ENCODE data around the gene KIF26B.
"Not testable (repeated sequence)": the region's sequence is repeated elsewhere in the genome, so short reads cannot be mapped to it uniquely, and the experiment has no call there.

Gene KIF26B

DNA sequence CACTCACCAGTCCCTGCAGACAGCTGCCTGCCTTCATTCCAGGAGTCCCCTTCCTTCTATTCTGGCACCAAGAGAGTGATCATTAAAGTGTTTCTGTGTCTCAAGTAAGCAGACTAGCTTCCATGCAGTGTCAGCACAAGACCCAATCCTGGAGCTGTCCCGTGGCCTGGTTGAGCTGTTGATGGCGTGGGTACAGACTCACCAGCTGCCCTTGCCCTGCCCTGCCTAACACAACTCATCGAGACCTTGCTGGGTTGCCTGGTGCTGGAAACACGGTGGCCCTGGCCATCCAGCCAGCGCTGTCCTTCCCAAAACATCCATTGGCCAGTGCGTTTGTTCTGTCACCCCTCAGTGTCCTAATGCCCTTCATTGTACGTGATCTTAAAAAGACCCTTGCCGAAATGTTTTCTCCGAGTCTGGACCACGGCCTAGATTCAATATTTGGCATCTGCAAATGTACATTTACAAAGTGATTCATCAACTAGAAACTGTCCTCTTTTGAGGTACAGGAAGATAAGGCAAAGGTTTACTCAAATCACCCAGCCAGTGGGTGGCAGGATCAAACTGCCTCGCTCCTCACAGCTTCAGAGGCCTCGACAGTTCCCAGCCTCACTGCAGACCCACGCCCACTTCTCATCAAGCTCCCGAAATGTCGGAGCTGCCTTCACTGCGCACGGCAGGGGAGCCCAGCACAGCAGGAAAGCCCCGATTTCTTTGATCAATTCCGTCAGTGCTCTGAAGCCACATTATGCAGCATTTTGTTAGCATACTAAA lies 494.2 kb downstream of the KIF26B start:
- peak in 1 of 2 donors; percentile 2 for DNase-seq (ENCODE audit: low read depth in 2 of 2)

DNA sequence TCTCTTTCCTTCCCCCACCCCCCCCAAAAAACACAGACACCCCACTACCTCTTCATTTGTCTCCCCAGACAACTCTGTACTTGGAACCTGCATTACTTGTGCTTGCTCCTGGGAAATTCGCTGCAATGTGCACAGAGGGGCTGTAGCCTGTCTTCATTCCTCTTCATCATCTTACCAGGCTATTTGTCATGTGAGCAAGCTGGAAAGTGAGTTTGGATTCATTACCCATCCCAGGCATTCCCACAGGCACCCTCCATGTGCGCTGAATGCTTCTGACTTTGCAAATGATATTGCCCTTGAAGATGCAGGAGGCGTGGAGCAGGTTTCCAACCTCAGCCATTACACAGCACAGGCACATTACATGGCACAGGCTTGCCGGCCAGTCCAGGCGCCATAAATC lies 494.9 kb downstream of the KIF26B start:
- no peak for DNase-seq (ENCODE audit: low read depth in 2 of 2)

DNA sequence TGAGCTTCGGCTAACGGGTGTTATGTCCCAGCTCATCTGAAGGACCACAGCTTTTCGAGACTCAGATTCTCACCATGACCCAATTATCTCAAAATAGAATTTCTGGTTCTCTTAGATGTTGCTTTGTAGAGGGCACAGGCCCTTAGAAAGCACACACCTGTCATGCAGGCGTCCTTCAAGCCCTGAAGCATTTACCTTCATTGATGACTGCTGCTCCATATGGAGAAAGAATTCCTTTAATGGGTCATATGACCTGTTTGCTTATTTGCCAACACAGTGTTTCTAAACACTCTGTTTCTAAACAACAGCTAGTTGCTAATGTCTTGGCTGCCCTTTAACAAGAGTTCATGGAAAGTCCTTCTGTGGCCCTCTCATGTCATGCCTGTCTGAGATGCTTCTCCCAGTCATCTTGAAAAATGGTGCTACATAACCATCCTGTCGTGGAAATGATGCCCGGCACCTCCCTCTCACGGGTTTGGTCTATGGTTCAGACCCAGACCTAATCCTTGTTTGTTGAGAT lies 495.7 kb downstream of the KIF26B start:
- no peak for DNase-seq (ENCODE audit: low read depth in 2 of 2)

DNA sequence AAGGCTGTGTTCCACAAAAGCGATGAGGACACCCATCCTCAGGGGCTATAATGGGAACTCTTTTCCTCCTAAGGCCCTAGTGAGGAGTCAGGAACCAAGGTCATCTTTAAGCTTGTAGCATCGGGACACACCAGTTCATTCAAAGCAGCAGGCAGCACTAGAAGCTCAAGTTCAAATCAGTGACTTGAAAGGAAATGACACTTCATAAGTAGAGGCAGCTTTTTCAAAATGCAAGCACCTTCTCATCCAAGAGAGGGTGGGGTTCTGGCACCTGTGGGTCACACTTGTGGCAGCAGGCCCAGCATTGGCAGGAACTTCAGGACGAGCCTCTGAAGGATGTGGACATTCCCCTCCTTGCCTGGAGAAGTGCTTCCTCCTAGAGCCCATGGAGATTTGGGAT lies 496.3 kb downstream of the KIF26B start:
- no peak for DNase-seq (ENCODE audit: low read depth in 2 of 2)

DNA sequence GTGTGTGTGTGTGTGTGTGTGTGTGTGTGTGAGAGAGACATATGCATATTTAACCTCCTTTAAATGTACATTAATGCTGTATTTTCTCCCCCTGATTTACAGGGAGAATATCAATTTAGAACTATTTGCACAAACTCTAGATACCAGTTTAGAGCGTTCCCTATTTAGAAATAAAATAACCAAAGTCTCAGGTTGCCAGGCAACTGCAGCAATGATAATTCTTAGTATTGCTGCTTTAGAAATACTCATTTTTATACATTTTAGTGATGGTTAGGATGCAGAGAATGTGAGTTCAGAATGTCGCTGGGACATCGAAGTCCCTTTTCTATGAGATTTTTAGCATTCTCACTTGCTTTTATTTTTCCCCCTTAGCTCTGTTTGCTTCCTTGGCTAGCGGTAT lies 497.3 kb downstream of the KIF26B start:
- DNase-seq (ENCODE audit: low read depth in 2 of 2) = no peak

DNA sequence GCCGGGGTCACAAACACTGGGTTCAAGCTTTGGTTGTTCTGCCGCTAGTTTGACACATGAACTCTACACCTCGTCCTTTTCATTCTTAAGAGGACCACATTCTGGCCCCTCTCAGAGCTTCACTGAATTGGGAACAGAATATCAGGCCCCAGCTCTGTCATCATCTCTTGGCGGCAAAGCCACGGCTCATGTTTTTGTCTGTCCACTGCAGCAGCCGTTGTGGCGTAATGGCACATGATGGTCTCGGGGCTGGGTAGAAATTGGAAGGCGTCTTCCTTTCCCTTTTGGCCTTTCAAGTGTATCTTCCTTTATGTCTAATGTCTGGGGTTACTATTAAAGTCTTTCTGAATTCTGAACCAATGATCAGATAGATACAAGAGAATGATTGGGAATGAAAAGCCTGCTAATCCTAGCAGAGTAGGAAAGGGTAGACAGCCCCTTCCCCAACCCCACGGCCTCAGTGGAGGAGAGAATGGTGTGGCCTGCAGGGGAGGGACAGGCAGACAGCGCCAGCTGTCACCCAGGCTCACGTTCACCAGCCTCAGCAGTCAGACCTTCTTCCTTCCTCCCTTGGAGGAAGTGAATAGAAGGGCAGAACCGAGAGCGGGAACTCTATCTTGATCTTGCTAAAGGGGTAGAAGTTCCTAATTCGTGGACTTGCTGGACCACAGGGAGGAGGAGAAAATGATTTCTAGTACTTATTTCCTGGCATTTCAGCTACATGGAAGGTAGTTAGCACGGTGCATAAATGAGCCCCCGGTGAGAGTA lies 498.1 kb downstream of the KIF26B start:
- DNase-seq (ENCODE audit: low read depth in 2 of 2) = no peak

DNA sequence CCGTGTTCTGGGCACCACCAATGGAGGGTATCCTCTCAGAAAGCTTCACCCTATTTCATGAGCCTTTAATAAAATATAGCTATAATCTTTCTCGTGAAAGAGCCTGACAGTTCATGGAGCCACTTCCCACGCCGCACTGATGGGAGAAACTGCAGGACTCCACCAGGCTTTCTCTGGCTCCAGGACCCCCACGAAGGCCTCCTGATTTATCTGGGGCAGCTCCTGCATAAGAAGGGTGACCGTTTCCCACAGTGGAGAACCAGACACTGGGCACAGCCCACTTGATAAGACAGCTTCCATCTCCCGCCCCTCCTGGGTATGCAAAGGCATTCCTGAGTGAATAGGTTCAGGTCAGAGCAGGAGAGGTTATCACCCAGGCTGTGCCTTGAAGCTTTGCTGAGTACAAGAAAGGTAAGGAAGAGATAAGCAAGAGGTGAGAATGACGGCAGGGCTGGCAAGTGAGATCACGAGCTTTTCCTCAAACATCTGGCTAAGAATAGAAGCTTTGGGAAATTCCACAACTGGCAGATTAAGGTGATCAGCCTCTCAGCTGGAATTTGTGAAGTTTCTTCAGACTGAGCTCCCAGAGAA lies 499.8 kb downstream of the KIF26B start:
- no peak for DNase-seq (ENCODE audit: low read depth in 2 of 2)

DNA sequence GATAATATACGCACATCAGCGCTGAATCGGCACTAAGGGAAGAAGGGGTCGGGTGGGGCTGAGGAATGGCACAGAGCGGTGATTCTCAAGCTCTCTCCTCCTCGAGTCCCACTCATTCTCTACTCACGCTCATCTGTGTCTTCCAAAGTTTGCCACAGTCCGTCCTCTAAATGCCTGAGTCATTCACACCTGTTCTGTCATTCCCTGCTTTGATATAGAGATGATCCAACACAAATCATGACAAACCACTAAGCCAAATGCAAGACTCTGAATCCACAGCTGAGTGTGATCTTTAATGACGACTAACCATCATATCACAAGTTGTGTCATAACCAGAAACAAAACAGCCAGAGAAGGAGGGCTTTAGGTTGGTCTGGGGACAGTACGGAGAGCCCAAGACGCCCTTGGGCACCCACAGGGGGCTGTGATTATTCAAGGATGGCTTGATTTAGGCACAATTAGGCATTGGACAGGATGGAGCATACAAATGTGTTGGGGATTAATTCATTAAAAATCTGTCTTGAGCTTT lies 501.5 kb downstream of the KIF26B start:
- no peak for DNase-seq (ENCODE audit: low read depth in 2 of 2)

DNA sequence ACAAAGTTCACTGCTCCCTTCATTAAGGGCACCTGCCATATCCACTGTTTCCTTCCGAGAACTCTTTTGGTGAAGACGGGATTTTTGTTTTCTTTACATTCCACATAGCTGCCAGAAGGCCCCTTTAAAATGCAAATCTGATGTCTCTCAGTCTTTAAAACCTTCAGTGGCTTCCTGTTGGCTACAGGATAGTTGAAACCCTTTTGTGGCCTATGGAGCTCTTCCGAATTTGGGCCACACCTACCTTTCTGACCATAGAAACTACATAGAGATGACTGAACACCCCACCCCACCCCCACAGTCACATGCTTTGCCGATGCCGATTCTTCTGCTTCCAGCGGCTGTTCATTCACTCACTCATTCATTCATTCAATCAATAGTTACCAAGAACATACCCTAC lies 502.6 kb downstream of the KIF26B start:
- DNase-seq (ENCODE audit: low read depth in 2 of 2) = no peak

DNA sequence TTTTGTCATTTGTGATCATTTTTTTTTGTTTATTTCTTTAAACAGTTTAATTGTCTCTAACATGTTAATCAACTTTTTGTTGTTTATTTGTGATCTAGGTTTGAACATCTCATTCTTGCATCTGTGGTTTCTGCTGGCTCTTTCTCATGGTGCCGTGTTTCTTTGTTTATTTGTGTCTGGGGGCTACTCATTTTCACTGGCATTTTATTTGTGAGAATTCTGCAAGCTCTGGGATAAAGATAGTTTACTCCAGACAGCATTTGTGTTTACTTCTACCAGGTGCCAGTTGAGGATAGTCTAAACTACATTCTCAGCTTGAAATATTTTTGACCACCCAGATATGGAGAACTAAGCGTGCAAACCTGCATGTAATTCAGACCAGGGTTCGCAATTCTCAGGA lies 508.6 kb downstream of the KIF26B start:
- DNase-seq (ENCODE audit: low read depth in 2 of 2) = no peak

DNA sequence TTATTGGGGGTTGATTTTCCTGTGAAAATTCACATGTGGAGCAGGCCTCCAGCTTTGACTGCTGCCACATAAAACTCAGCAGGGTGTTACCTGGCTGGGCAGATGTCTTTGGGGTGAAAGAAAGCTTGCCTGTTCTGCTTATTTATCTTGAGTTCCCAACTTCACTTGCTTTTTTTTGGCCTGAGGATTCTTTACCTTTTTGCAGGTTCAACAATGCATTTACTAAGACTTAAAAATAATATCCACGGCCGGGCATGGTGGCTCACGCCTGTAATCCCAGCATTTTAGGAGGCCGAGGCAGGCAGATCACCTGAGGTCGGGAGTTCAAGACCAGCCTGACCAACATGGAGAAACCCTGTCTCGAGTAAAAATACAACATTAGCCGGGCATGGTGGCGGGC lies 509.1 kb downstream of the KIF26B start:
- DNase-seq (ENCODE audit: low read depth in 2 of 2) = no peak

DNA sequence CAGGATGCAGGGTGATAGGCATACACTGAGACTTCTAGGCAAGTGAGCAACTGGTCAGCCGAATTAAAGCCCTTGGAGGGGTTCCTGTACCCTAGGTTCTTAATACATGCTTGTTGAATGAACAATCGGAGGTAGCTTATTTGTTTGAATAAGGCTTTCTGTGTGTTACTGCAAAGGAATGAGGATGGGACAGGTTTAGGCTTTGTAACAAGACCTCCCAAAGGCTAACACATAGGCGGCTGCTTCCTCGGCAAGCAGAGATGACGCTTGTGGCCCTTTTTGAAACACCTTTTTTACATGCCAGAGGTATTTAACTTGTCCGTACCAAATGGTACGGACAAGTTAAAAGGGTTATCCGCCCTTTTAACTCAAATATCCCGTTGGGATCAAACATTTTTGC lies 511.6 kb downstream of the KIF26B start:
- DNase-seq (ENCODE audit: low read depth in 2 of 2) = no peak

DNA sequence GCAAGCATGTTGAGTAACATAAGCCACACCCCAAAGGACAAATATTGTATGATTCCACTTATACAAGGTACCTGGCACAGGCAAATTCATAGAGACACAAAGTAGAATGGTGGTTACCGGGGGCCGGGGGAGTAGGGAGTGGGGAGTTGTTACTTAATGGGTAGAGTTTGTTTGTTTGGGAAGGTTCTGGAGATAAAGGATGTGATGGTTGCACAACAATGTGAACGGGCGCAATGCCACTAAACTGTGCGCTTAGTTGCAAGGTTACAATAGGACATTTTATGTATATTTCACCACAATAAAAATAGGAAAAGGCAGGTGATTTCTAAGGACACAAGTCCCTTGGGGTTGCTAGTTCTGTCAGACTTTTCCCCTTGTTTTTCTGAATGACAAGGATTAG lies 516.6 kb downstream of the KIF26B start:
- no peak for DNase-seq (ENCODE audit: low read depth in 2 of 2)

DNA sequence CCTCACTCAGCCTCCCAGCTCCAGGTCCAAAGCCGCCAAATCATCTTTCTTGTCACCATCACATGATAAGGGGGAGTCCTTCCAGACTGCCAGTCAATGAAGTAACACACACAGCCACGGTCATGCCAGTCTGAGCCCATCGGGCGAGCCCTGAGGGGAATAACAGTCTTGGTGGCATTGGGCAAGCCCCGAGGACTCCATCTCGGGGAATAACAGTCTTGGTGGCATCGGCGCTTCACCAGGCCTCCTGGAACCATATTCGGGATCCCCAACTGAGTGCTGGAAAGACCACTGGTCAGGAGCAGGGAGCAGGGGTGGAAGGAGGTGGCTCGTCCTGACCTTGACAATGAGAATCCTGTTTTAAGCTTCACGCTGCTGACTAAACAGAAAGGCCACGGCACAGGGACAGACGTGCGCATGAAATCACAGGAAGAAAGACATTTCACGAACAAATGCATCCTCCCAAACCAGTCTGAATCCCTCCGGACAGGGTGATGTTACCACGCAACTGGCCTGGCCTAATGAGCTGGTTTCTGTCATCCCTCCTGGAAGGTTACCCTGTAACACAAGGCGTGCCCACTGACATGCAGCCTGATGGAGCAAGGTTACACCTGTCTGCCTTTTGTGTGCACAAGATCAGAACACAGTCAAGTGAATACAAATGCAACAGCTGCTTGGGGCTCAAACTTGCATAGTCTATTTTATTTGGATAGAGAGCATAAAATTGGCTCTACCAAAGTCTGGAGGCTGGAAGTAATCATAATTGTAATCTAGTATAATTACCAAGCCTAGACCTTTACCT lies 517.4 kb downstream of the KIF26B start:
- no peak for DNase-seq (ENCODE audit: low read depth in 2 of 2)

DNA sequence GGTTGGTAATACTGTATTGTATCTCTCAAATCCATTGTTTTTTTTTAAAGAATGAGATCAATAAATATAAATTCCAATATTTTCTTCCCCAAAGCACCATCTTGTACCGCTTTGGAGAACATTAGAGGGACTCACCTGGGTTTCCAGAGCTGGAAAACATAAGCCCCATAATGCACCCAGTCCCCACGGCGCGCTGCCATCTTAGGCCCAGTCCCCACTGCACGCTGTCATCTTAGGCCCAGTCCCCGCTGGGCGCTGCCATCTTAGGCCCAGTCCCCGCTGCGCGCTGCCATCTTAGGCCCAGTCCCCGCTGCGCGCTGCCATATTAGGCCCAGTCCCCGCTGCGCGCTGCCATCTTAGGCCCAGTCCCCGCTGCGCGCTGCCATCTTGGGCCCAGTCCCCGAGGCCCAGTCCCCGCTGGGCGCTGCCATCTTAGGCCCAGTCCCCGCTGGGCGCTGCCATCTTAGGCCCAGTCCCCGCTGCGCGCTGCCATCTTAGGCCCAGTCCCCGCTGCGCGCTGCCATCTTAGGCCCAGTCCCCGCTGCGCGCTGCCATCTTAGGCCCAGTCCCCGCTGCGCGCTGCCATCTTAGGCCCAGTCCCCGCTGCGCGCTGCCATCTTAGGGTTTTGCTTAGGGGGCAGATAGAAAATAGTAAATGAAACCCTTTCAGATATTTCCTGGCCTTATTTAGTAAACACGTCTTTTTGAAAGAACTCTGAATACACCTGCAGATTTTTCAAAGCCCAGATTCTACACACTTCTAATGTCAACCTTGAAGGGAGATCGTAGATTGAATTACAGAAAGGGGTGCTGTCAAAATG lies 518.3 kb downstream of the KIF26B start:
- DNase-seq (ENCODE audit: low read depth in 2 of 2) = not testable (repeated sequence)

DNA sequence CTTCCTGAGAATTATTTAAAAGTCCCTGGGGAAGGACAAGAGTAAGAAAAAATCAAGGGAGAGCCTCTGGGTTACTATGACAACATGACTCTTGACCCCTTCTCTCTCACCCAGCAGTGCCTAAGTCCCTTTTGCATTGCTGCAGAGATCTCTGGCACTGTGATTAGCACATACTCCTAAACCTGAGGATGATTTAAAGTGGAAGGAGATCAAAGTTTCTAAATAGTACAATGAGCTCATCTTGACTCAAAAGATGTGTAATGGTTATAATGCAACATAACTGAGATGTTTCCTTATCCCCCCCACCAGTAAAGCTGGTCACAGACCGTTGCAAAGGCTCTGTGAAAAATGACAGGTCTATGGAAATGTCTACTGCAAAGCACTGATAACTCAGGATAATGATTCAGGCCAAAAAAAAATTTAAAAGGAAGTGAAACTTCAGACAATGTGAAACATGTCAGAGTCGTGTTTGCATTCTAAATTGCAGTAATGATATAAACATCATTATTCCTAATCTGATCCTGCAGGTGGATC lies 519.2 kb downstream of the KIF26B start:
- no peak for DNase-seq (ENCODE audit: low read depth in 2 of 2)

DNA sequence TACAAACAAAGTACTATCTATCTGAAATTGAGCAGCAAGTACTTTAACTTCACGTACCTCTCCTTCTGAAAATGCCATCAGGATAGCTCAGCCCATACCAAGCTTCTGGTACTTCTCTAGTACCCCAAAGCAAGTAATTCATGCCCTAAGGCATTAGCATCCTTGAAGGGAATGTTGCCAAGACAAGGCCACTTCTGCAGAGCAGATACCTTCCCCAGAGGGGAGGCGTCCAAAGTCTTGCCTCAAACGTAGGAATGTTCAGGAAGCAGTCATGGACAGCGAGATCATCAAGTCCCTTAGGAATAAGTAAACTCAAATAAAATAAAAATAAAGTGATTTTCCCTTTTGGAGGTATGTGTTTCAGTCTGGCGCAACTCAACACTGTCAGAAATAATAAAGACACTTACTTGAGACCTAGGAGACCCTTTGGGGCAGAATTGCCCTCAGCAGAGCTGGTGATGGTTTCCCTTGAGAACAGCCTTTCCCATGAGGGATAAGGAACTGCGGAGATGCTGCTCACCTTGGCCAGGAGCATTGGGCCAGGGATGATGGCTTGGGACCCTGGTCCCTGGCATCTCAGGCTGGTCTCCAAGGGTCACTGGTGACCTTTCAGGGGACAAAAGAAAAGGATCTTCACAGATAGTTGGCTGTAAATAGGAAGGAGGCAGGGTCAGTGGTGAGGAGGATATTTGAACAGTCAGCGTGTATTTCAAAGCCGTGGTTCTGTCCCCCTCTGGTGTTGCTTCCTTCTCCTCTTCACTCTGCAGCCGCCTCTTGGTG lies 522.9 kb downstream of the KIF26B start:
- DNase-seq (ENCODE audit: low read depth in 2 of 2) = no peak

DNA sequence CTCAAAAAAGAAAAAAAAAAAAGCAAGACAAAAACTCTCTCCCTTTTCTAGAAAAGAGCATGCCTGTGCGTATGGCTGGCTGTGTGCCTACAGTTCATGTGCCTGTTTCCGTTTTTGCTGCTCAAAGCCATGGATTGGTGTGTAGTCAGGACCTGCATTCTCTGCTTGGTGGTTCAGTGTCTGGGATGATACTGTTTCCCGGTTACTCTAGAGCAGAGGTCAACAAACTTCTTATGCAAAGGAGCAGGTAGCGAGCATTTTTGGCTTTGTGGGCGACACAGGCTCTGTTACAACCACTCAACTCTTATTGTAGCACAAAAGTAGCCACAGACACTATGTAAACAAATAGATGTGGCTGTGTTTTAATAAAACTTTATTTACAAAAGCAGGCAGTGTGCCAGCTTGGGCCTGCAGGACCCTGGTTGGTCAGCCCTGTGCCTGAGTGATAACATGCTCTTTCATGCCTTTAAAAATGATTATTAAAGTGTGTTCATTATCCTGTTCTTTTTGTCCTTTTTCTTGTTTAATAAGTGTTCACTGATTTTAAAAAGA lies 524.2 kb downstream of the KIF26B start:
- DNase-seq (ENCODE audit: low read depth in 2 of 2) = no peak
